HuH-7 (cell line): ENCODE results near the gene CCNYL1.
"Not testable (repeated sequence)": the region's sequence is repeated elsewhere in the genome, so short reads cannot be mapped to it uniquely, and the experiment has no call there.

Experiments used
- DNase-seq: peaks from one replicate; pipeline ENCODE4 v3.0.0; 2011; ENCODE audit warnings: low spot score

The CCNYL1 gene

DNA sequence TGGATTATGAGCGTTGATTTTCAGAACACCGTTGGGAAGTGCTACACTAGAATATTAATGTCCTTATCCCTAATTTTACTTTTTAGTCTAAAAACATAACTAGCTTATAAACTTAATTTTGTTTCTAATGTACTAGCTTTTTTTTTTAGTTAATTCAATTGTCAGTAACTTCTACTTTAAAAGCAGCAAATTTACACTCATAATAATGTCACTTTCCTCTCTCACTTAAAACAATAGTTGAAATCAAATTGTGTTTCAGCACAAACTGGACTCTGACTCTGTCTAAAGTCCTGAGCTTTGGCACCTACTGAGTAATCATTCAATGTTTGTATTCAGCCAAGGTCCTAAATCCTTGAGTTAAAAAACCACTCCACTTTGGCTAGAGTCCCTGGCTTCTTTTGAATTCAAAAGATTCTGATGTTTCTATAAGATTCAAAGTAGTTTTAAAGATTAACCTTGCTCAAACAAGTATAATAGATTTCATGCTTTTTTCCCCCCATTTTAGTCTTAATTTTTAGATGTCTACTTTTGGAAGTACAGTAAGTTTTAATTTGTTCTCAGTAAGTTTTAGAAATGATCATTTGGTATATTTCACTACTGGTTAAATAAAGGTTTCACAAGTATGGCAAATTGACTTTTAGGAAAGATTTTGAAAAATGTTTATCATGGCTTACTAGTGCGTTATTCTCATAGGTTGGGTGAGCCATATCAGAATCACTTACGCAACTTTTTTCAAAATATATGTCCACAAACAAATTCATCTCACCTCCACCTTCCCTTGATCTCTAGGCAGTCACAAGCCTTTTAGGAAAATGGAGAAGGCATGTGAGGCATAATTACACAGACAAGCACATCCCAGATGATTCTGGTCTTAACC lies 23.4 kb downstream of the CCNYL1 start:
- DNase-seq = peak; percentile 19

DNA sequence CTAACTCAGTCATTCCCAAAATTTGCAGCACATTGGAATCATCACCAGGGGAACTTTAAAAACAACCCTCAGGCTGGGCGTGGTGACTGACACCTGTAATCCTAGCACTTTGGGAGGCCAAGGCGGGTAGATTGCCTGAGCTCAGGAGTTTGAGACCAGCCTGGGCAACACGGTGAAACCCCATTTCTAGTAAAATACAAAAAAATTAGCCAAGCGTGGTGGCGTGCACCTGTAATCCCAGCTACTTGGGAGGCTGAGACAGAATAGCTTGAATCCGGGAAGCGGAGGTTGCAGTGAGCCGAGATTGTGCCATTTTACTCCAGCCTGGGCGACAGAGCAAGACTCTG lies 24.0 kb downstream of the CCNYL1 start:
- DNase-seq = not testable (repeated sequence)

DNA sequence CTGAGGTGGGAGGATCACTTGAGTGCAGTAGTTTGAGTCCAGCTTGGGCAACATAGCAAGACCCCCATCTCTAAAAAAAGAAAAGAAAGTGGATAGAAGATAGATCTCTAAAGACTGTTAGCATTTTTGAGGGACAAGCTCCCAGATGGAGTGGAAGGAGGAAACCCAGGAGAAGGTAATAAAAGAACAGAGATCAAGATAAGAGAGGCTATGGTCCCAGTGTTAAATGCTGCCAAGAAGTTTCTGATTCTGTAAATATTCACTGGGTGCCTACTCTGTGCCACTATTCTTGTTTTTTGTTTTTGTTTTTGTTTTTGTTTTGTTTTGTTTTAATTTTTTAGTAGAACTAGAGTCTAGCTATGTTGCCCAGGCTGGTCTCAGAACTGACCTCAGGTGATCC lies 32.1 kb downstream of the CCNYL1 start:
- DNase-seq = no peak

DNA sequence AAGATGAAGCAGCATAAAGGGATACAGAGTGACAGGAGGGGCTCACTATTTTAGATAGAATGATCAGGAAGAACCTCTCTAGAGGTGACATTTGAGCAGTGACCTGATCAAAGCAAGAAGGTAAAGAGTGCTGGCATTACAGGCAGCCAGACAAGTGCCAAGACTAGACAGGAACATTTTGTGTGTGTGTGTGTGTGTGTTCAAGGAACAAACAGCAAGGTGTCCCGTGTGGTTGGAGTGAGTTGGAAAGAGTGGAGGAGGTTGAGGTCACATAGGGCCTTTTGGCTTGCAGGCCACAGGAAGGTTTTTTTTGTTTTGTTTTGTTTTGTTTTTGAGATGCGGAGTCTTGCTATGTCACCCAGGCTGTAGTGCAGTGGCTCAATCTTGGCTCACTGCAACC lies 32.6 kb downstream of the CCNYL1 start:
- DNase-seq = no peak

DNA sequence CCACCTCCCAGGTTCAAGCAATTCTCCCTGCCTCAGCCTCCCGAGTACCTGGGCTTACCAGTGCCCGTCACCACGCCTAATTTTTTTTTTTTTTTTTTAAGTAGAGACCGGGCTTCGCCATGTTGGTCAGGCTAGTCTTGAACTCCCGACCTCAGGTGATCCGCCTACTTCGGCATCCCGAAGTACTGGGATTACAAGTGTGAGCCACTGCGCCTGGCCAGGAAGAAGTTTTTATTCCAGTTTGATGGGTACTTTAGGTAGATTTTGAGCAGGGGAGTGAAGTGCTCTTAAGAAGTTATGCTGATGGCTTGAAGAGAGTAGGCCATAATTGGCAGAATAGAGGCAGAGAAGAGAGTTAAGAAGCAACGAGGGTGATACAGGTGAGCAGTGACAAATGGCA lies 33.0 kb downstream of the CCNYL1 start:
- no peak for DNase-seq

DNA sequence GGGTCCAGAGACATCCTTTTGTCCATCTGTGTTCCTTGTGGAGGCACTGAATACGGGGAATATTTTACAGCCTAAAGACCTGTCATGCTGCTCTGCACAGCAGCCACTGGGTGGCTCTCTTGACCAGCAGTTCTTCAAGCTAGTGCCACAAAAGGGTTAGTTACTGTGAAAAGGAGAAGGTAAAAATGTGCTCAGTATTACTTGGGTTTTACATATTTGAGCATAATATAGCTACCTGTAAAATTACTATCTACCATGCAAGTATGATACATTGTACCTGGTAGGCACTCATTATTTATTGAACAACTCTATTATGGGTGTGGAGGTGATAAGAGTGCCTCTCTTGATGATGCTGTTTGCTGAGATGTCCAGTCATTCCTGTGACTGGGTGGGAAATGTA lies 34.7 kb downstream of the CCNYL1 start:
- DNase-seq = no peak

DNA sequence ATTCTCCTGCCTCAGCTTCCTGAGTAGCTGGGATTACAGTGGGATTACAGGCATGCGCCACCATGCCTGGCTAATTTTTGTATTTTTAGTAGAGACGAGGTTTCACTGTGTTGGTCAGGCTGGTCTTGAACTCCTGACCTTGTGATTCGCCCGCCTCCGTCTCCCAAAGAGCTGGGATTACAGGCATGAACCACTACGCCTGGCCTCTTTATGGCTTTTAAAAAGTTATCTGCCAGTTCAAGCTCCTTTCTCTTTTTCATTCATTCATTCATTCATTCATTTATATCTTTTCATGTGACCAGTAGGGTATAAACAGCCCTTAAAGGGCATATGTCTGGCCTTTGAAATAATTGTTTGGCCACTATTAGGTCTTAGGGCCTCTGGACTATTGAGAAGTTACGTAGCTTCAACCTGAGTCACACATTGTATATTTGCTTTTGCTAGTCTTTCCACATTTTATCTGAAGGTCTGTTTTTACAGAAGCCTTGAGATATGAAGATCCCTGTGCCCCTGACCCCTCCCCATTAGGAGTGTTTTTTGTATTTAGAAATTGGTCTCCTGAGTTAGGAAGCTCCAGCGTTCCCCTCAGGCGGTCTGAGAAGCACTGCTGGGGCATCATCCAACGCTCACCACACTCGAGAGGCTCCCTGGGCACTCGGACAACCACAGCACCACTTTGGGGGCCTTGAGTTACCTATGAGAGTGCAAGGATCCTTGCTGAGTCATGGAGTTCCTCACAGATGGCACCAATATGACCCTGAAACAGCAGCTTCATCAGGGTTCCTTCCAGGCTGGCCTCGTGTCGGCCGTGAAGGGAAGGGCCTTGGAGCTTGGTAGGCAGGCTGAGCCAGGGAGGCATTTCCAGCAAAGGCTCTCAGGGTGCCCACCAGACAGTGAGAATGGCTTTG lies 36.5 kb downstream of the CCNYL1 start:
- DNase-seq = no peak

DNA sequence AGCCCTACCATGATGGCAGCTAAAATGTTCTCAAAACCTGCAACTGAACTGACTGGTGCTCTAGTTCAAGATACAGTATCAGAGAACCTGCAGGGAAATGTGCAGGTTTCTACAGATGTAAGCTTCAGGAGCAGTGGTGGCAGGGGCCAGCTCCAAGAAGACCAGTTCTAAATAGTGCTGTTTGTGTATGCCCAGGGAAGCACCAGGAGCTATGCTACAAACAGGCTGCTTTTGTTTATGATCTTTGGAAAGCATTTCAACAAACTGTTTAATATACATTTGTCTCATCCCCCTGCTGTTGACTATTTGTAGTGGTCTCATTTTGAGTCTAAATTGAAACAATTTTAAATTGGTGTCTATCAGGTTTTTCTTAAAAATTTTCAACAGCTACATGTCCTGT lies 37.6 kb downstream of the CCNYL1 start:
- DNase-seq = no peak

DNA sequence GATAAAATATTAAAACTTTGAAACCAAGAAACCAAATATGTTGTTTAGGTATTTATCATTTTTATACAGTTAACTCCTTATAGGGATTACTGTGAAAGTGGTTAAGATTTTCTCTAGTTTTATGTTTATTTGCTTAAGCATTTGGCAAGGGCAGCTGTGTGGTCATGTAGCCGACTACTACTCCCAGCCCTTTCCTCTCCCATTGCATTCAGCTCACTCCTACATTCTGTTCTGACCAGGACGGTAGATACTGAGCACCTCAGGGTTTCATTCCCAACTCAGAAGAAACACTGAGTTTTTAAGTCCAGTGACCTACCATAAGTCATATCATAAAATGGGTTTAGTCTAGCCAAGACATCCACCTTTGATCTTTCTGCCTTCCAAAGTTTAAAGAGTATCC lies 38.4 kb downstream of the CCNYL1 start:
- DNase-seq = no peak

DNA sequence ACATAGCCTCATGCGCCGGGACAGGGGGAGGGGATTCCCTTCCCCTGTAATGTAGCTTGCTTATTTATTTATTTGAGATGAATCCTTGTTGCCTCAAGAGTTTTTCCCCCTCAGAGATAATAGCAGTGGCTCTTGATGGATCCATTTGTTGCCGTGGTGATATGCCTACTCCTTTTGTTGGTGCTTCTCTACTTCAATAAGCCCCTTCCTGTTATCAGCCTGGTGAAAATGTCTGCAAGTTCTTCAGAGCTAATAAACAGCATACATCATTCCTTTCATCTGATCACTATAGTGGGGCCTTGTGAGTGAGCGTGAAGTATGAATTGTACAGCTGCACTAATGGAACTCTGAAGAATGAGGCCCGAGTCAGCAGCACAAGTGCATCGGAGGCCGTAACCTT lies 38.9 kb downstream of the CCNYL1 start:
- no peak for DNase-seq

DNA sequence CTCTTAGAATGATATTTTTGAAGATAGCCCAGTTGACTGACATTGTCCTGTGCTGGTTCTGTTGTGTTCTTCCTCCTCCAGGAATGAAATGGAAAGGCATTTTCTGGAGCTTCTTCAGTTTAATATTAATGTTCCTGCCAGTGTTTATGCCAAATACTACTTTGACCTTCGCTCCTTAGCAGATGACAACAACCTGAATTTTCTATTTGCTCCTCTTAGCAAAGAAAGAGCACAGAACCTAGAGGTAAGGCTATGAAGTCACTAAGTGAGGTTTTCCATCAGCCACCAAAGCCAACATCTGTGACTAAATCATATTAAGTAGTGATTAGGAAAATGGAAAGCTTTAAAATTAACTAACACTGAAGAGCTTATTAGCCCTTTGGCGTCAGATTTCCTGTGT lies 39.4 kb downstream of the CCNYL1 start:
- DNase-seq = no peak

DNA sequence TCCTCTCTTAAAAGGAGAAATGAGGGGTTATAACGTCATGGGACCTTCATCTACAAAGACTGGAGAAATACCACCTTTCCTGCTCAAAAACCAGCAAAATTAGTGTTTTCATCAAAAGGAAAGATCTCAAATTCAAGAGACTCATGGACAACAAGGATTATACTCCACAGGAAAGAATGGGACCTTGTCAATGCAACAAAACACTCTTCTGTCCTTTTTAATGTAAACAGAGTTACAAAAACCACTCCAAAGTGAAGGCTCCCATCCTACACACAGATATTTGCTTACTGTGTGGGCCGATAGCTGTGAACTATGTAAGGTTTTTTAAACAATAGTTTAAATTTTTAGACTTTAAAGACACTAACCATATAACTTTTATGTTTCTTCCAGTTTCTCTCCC lies 42.2 kb downstream of the CCNYL1 start:
- DNase-seq = not testable (repeated sequence)

DNA sequence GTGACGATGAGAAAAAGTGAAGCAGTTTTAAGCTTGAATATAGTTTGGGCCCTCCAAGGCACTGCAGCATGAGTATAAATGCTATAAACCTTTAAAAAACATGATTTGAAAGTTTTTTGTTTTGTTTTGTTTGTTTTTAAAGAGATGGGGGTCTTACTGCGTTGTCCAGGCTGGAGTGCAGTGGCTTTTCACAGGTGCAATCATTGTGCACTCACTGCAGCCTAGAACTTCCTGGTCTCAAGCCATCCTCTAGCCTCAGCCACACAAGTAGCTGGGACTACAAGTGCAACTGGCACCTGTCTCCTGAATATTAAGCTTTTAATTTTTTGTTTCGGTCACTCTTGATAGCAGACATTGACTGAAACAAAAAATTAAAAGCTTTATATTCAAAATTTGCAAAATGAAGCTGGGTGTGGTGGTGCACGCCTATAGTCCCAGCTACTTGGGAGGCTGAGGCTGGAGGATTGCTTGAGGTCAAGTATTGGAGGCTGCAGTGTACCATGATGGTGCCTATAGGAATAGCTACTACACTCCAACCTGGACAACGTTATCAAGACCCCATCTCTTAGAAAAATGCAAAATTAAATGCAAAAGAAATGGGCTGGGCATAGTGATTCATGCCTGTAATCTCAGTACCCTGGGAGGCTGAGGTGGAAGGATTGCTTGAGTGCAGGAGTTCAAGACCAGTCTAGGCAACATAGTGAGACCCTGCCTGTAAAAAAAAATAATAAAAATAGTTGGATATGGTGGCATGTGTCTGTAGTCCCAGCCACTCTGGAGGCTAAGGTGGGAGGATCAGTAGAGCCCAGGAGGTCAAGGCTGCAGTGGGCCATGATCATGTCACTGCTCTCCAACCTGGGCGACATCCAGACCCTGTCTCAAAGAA lies 43.3 kb downstream of the CCNYL1 start:
- no peak for DNase-seq

DNA sequence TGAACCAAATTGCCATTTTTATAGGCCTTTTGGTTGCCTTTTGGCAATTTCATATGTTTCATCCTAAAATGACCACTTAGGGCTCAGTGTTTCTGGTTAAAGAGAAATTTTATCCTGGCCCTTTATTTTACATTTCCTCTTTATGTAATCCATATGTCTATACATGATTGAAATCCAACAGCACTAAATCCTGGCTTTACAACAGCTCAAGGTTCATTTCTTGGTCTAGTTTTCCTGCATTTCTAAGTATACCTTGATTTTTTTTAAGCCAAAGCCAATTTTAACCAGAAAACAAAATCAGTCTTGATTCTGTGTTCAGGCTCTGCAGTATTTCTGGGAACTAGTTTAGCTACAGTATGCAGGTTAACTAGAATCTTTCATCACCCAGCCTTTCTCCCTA lies 46.6 kb downstream of the CCNYL1 start:
- no peak for DNase-seq

DNA sequence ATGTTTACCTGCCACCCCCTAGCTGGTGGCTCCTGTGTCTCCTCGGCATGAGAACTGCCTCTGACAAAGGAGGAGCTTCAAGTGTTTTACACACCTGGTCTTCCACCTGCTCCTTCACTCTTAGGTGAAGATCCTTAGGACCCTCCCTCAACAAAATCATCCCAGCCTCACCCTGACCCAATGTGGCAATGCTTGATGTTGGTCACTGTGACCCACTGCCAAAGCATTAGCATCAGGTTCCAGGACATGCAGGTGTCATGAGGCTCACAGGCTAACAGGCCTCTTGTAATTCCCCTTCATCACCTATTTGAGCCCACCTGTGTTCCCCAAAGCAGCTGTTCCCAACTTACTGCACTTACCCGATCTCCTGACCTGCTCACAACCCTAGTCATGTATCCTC lies 48.5 kb downstream of the CCNYL1 start:
- no peak for DNase-seq

DNA sequence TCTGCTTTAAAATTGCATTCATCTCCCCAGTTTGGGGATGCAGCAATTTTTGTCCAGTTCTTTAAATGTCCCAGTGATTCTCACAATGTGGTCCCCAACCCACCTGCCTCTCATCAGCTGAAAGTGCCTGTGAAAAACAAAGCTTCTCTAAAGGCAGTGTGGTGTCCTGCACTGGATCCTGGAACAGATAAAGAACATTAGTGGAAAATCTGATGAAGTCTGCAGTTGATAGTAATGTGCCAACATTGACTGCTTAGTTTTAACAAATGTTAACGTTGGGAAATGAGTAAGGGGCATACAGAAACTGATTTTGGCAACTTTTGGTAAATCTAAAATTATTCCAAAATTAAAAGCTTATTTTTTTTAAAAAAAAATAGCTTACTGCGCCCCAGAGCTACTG lies 49.0 kb downstream of the CCNYL1 start:
- no peak for DNase-seq

DNA sequence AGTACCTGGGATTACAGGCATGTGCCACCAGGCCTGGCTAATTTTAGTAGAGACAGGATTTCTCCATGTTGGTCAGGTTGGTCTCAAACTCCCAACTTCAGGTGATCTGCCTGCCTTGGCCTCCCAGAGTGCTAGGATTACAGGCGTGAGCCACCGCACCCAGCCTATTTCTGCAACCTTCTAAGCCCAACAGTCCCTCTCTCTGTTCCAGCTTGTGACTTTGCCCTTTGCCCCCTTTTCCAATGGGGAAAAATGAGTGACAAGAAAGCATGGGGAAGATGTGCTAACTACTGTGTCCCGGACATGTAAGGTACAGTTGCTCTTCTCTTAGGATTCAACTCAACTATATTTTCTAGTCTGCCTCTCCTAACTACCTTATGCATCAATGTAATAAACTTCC lies 50.0 kb downstream of the CCNYL1 start:
- not testable (repeated sequence) for DNase-seq

DNA sequence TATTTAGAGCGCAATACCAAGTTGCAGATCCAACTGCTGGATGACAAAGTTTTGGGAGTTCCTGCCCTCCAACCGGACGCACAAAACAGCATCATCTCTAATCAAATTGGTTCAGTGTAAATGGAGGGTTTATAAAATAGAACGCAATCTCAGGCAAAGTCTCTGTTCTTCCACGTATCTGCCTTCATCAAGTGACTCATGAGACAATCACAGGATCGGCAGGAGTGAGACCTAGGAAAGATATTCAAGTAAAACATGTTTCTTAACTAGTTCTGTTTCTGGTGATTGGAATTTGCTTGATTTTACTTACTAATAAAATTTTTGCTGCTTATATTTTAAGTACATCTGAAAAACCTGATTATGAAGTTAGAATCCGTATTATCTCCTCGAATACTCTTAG lies 50.7 kb downstream of the CCNYL1 start:
- no peak for DNase-seq

DNA sequence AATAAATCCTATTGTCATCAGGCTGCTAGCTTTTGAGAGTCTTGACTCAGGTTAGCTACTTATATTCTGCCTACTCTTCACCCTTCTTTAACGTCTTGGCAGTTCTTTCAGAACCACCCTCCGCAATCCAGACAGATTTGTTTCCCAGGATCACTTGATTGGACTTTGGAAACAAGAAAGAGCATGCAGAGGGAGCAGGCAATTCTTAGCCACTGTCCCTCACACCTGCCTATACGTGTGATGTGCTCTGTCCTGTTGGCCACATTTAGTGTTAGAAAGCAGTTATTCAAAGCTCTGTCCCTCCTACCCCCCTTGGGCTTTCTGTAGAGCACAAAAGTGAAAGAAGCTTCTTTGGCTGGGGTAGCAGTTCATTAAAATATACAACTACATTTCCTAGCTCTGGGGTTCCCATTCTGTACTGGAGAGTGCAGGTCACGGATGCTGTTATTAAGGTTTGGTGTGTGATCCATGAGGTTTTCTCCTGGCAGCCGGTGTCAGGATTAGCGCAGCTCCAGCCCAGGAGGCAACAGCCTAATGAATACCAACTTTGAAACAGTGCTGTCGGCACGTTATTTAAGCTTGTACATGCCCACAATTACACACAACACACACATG lies 52.0 kb downstream of the CCNYL1 start:
- DNase-seq = no peak

DNA sequence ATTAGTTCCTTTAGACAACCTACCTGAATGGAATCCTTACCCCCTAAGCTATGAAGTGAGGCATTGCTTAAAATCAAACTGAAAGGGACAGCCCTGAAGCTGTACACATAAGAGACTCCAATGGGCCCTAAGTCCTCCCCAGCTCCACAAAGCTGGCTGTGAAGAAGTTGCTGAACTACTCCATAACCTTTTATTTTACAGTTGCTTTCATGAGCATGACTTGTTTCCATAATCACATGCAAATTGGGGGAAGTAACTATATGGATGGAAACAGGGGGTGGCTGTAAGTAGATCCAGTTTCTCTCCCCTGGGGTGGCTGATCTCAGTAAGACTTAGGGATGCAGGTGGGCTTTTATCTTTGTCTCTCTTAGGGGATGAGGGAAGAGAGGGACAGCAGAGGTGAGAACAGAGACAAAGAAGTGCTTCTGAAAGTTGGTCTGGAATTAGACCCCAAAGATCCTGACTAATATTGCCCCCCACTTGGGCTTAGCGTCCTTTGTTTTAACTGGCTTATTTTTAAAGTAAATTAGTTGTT lies 52.7 kb downstream of the CCNYL1 start:
- no peak for DNase-seq

DNA sequence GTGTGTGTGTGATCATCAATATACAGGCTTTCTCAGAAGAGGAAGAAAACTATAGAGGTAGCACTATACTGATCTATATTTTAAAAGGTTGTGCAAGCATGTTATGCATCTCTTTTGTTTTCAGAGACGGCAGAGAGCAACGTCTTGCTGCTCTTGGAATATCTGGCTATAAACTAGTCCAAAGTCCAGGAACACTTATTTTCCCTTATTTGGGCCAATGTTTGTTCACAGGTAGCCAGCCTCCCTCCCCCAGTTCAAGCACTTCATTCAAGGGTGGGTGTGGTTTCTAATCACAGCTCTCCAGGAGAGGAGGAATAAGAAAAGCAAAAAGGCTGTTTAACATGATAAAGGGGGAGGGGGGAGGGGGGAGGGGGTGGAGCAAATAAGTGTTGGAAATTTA lies 54.1 kb downstream of the CCNYL1 start:
- peak; percentile 64 for DNase-seq
